Activated naive CD8-positive, alpha-beta T cell treated with anti-CD3 and anti-CD28 coated beads for 36 hours (primary cell): ENCODE measurements around the gene MC5R. TPM values are rescaled to one million over a fixed set of nuclear protein-coding genes. Genes with fewer than 3 reads are reported as not detected.

Source experiments
- total RNA-seq, 2 experiments: library from RNA; stranded (reverse); gene quantifications; one replicate each; pipeline ENCODE4 v1.2.3, GENCODE V29; 2021

Gene MC5R
- total RNA-seq, 2 experiments from 2014 or later, result not detected

Other genes starting within 250 kb of the MC5R start
- gene FAM210A, start 97.6 kb upstream of the MC5R start, total RNA-seq, result 10 to 100 TPM; 51.9 to 58.1 TPM
- 10 to 100 TPM; 63.0 to 64.5 TPM for gene RNMT, start 97.5 kb upstream of the MC5R start, total RNA-seq
- not detected for gene MC2R, start 91.4 kb downstream of the MC5R start, total RNA-seq